ENCODE measurements around the gene CDH20. TPM values are rescaled to one million over a fixed set of nuclear protein-coding genes. Genes with fewer than 3 reads are reported as not detected.

CDH20 gene
- total and polyA plus RNA-seq, 2 of the 13 experiments (the other 11 are each of a cell fraction or from before 2014, with no cell fraction given), result not detected

DNA sequence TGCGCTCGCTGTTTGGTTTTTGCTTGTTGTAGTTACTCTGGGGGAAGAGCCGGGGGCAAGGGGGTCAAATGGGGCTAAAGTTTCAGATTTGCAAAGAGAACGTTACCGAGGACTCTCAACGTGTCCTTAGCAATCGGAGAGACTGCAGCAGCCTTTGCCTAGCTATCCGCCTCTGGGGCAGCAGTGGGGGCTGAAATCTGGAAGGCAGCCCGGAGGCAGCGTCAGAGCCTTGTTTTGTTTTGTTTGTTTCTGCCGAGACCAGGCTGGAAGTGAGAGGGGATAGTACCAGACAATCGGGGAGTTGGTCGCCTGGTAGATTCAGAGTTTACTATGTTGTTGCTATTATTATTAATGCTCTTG, 1.2 kb downstream of the CDH20 start (continued):
- TF ChIP-seq, protein P1, sequence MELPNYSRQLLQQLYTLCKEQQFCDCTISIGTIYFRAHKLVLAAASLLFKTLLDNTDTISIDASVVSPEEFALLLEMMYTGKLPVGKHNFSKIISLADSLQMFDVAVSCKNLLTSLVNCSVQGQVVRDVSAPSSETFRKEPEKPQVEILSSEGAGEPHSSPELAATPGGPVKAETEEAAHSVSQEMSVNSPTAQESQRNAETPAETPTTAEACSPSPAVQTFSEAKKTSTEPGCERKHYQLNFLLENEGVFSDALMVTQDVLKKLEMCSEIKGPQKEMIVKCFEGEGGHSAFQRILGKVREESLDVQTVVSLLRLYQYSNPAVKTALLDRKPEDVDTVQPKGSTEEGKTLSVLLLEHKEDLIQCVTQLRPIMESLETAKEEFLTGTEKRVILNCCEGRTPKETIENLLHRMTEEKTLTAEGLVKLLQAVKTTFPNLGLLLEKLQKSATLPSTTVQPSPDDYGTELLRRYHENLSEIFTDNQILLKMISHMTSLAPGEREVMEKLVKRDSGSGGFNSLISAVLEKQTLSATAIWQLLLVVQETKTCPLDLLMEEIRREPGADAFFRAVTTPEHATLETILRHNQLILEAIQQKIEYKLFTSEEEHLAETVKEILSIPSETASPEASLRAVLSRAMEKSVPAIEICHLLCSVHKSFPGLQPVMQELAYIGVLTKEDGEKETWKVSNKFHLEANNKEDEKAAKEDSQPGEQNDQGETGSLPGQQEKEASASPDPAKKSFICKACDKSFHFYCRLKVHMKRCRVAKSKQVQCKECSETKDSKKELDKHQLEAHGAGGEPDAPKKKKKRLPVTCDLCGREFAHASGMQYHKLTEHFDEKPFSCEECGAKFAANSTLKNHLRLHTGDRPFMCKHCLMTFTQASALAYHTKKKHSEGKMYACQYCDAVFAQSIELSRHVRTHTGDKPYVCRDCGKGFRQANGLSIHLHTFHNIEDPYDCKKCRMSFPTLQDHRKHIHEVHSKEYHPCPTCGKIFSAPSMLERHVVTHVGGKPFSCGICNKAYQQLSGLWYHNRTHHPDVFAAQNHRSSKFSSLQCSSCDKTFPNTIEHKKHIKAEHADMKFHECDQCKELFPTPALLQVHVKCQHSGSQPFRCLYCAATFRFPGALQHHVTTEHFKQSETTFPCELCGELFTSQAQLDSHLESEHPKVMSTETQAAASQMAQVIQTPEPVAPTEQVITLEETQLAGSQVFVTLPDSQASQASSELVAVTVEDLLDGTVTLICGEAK (IDR thresholded peaks at IDR 0.05), result no peak
- TF ChIP-seq, protein P1 (CRISPR knock-in tag; IDR thresholded peaks at IDR 0.05), result no peak
- TF ChIP-seq SUZ12 (IDR thresholded peaks at IDR 0.05; ENCODE audit: low read depth, low read length) (no peak), REXO4 (CRISPR knock-in tag; IDR thresholded peaks at IDR 0.05; ENCODE audit: borderline replicate concordance) (no peak), CREM (IDR thresholded peaks at IDR 0.05) (no peak), CREM (CRISPR knock-in tag; IDR thresholded peaks at IDR 0.05) (no peak)
